Vagina (tissue), 2 donors: ENCODE data around the gene PEX13. TPM values are rescaled to one million over a fixed set of nuclear protein-coding genes. Genes with fewer than 3 reads are reported as not detected.

Experiments used
- DNase-seq, 2 donors: peaks; one replicate each; pipeline ENCODE4 v3.0.0-alpha.2; 2017; ENCODE audit errors: extremely low spot score in 2 of 2
- H3K27ac ChIP-seq: fragments of 200-600 bp; sonication (generic); one replicate; pipeline ENCODE4 v1.5.1; 2019
- H3K27me3 ChIP-seq: fragments of 200-600 bp; sonication (generic); one replicate; pipeline ENCODE4 v1.5.1; 2019
- H3K36me3 ChIP-seq, 2 donors: fragments of 200-600 bp; sonication (generic); one replicate each; pipeline ENCODE4 v1.5.1; 2017 to 2019
- H3K4me1 ChIP-seq: fragments of 200-600 bp; sonication (generic); one replicate; pipeline ENCODE4 v1.5.1; 2019
- H3K4me3 ChIP-seq, 2 donors: fragments of 200-600 bp; sonication (generic); 1 replicate in 1 of 2; 2 replicates in 1 of 2; pipeline ENCODE4 v1.5.1; 2016 to 2019
- H3K9me3 ChIP-seq: fragments of 200-600 bp; sonication (generic); one replicate; pipeline ENCODE4 v1.5.1; 2019
- POLR2A ChIP-seq, 2 donors: fragments of 450-650 bp; IDR thresholded peaks; one replicate each; pipeline ENCODE4 v1.6.1; 2017; ENCODE audit warnings: antibody characterized with exemption in 2 of 2, mild to moderate bottlenecking in 2 of 2, moderate library complexity in 2 of 2
- POLR2AphosphoS5 ChIP-seq, 2 donors: sonication (generic); formaldehyde crosslinking; IDR thresholded peaks; one replicate each; pipeline ENCODE4 v1.9.0; 2017; ENCODE audit warnings: antibody characterized with exemption in 2 of 2, mild to moderate bottlenecking in 2 of 2, low read depth in 1 of 2; ENCODE audit not compliant: insufficient read depth in 1 of 2
- intact Hi-C: fragments of 100-400 bp; cut with DNase I; formaldehyde crosslinking; loops from one replicate; pipeline ENCODE4 v1.15.1; 2023
- total RNA-seq: library from RNA; depleted of rRNA; stranded (reverse); fragments of >200 nt; gene quantifications from one replicate; pipeline ENCODE4 v1.2.3, GENCODE V29; 2016
- TF ChIP-seq, protein P1 (sequence below), 3 experiments: fragments of 450-650 bp in 2 of 3; fragments of 200-600 bp in 1 of 3; sonication (generic) in 1 of 3; IDR thresholded peaks; one replicate each; pipeline ENCODE4 v1.5.1; 2017 to 2019; ENCODE audit warnings: antibody characterized with exemption in 3 of 3, mild to moderate bottlenecking in 2 of 3, moderate library complexity in 2 of 3

PEX13 gene
- total RNA-seq, 1 donor from 2014 or later = 18.7 TPM

DNA sequence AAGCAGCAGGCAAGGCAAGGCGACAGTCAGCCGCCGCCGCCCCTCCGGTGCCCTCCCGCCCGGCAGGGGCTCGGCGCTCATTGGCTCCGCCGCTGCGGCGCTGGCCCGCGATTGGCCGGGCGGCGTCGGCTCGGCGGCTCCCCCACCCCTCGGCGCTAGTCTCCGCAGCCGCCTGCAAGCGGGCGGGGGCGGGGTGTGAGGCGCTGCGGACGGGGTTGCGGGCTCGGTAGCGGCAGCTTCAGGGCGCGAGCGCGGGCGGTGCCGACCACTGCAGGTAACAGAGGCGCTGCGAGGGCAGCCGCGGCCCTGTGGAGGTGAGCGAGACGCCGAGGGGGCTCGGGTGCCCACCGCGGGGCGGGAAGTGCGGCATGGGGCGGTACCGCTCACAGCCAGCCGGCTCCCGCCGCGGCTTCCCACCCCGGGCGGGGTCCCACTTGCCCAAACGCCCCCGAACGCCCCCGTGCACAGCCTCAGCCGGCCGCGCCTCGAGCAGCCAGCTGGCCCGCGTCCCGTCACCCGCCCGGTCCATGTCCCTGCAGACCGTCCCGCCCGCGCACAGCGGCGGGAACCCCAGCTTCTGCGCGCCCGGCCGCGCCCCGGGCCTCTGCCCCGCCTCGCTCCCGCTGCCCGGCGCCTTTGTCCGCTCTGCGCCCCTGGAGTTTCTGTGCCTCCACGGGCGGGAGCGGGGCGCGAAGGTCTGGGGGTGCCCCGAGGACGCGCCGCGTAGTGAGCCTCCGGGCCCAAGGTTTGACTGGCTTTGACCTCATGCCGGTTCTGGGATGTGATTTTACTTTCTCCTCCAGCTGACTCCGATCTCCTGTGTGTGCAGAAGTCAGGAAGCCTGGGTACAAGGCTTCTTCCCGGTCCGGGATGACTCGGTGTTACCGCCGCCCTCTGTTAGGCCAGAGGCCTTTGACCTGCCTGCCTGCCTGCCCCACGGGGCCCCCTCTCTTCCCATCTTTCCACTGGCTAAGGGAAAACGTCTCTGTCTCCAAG is 48.5 kb downstream of the PEX13 start, which contains the start of gene SANBR:
SANBR (plus strand) TSS at position 158 of the 996 bp plus-strand sequence. CDS start 4,480 bp downstream, outside the sequence.
- Histone ChIP-seq H3K4me1 (no peaks in the 10 kb centered on the region), H3K27me3 (no peaks in the 10 kb centered on the region), H3K27ac (peak within 1 kb of the TSS; percentile 83), H3K9me3 (no peaks in the 10 kb centered on the region), H3K4me3 (peak within 1 kb of the TSS; percentile 75 to 83), H3K36me3 (no peaks in the 10 kb centered on the region)
- DNase-seq = peak; percentile 90 to 96
- TF ChIP-seq, protein P1, sequence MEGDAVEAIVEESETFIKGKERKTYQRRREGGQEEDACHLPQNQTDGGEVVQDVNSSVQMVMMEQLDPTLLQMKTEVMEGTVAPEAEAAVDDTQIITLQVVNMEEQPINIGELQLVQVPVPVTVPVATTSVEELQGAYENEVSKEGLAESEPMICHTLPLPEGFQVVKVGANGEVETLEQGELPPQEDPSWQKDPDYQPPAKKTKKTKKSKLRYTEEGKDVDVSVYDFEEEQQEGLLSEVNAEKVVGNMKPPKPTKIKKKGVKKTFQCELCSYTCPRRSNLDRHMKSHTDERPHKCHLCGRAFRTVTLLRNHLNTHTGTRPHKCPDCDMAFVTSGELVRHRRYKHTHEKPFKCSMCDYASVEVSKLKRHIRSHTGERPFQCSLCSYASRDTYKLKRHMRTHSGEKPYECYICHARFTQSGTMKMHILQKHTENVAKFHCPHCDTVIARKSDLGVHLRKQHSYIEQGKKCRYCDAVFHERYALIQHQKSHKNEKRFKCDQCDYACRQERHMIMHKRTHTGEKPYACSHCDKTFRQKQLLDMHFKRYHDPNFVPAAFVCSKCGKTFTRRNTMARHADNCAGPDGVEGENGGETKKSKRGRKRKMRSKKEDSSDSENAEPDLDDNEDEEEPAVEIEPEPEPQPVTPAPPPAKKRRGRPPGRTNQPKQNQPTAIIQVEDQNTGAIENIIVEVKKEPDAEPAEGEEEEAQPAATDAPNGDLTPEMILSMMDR (IDR thresholded peaks at IDR 0.05) = peak in 1 of 3 experiments; percentile 38
- TF ChIP-seq POLR2AphosphoS5 (IDR thresholded peaks at IDR 0.05; ENCODE audit: insufficient read depth in 1 of 2, low read depth in 1 of 2) (peak in 1 of 2 donors; percentile 42), POLR2A (IDR thresholded peaks at IDR 0.05) (peak in 1 of 2 donors; percentile 13)
- intact Hi-C loops = loop anchor here (5.0 kb wide), 1 partner anchor 49 kb away; the partner anchor contains the start of genes PEX13 and PUS10

DNA sequence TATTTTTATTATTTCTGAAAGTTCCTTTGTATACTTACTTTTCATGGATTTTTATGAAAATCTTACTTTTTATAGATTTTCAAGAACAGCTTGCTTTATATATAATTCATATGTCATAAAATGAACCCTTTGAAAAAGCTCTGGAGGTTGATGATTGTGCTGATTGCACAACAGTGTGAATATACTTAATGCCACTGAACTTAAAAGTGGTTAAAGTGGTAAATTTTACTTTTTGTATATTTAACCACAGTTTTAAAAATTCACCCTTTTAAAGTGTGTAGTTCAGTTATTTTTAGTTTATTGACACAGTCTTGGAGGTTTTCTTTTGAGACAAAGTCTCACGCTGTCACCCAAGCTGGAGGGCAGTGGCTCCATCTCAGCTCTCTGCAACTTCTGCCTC is 56.6 kb downstream of the PEX13 start:
- Histone ChIP-seq H3K27ac (no peak overlapping the region), H3K4me1 (no peaks in the 10 kb centered on the region), H3K27me3 (no peaks in the 10 kb centered on the region), H3K9me3 (no peaks in the 10 kb centered on the region), H3K4me3 (no peak overlapping the region), H3K36me3 (peaks cover 0 to 9% of the 10 kb centered on the region in 2 donors)
- DNase-seq = no peak
- intact Hi-C loops = no loop called here
- TF ChIP-seq, protein P1 (IDR thresholded peaks at IDR 0.05) = no peak
- no peak for TF ChIP-seq POLR2A (IDR thresholded peaks at IDR 0.05)
- TF ChIP-seq POLR2AphosphoS5 (IDR thresholded peaks at IDR 0.05; ENCODE audit: insufficient read depth in 1 of 2, low read depth in 1 of 2) = no peak

DNA sequence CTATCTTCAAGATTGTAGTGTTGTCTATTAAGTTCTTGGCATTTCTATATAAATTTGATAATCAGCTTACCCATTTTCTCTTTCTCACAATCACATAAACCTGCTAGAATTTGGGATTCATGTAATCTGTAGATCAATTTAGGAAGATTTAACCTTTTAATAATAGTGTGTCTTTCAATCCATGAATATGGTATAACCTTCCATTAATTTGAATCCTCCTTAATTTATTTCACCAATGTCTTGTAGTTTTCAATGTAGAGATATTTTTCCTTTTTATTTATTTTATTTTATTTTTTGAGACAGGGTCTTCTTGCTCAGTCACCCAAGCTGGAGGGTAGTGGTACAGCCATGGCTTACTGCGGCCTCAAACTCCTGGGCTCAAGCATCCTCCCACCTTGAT is 68.4 kb downstream of the PEX13 start:
- Histone ChIP-seq H3K27ac (no peak overlapping the region), H3K27me3 (no peaks in the 10 kb centered on the region), H3K36me3 (peaks cover 0 to 38% of the 10 kb centered on the region in 2 donors), H3K4me3 (no peak overlapping the region), H3K4me1 (no peaks in the 10 kb centered on the region), H3K9me3 (no peaks in the 10 kb centered on the region)
- TF ChIP-seq POLR2A (IDR thresholded peaks at IDR 0.05) = no peak
- TF ChIP-seq, protein P1 (IDR thresholded peaks at IDR 0.05) = no peak
- TF ChIP-seq POLR2AphosphoS5 (IDR thresholded peaks at IDR 0.05; ENCODE audit: insufficient read depth in 1 of 2, low read depth in 1 of 2) = no peak
- DNase-seq = no peak
- intact Hi-C loops = no loop called here

DNA sequence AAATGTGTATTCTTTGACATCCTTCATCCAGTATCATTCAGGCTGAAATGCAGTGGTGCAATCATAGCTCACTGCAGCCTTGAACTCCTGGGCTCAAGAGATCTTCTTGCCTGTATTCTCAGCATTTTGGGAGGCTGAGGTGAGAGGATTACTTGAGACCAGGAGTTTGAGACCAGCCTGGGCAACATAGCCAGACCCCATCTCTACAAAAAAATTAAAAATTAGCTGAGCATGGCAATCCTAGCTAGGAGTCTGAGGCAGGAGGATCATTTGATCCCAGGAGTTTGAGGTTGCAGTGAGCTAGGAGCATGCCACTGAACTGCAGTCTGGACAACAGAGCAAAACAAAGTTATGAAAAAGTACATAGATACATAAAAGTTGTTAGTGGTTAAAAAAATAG is 72.3 kb downstream of the PEX13 start:
- peaks cover 0 to 30% of the 10 kb centered on the region in 2 donors for H3K36me3 ChIP-seq
- no peak overlapping the region for H3K27ac ChIP-seq
- H3K4me1 ChIP-seq = no peaks in the 10 kb centered on the region
- TF ChIP-seq, protein P1 (IDR thresholded peaks at IDR 0.05) = no peak
- no peak for TF ChIP-seq POLR2AphosphoS5 (IDR thresholded peaks at IDR 0.05; ENCODE audit: insufficient read depth in 1 of 2, low read depth in 1 of 2)
- no peak for TF ChIP-seq POLR2A (IDR thresholded peaks at IDR 0.05)
- no peak overlapping the region for H3K4me3 ChIP-seq
- H3K9me3 ChIP-seq = no peaks in the 10 kb centered on the region
- no peaks in the 10 kb centered on the region for H3K27me3 ChIP-seq
- no peak for DNase-seq
- intact Hi-C loops = no loop called here
